K562 (cell line): Measurements from ENCODE around the gene CERS6. TPM values are rescaled to one million over a fixed set of nuclear protein-coding genes. Genes with fewer than 3 reads are reported as not detected.

ENCODE experiments used
- ZBTB40 ChIP-seq, 2 experiments: fragments of 450-650 bp in 1 of 2; sonication (generic) in 1 of 2; formaldehyde crosslinking in 1 of 2; IDR thresholded peaks; 2 replicates each; pipeline versions ENCODE4 v1.7.1 to v1.9.0; 2016 to 2022; ENCODE audit warnings: inconsistent platforms in 1 of 2, mild to moderate bottlenecking in 1 of 2, missing genetic modification reagents in 1 of 2
- ZNF175 ChIP-seq: fragments of 200-800 bp; sonication (Bioruptor generic); IDR thresholded peaks from 2 replicates; pipeline ENCODE4 v1.6.1; 2016; ENCODE audit warnings: low read depth, mild to moderate bottlenecking, missing genetic modification characterization, missing compliant biosample characterization
- polyA plus RNA-seq, 8 experiments: library from polyadenylated mRNA; depleted of rRNA in 4 of 8; stranded (reverse) in 5 of 8; unstranded in 3 of 8; fragments of >200 nt; fragmentation: Nextera tagmentation in 2 of 8; fragmentation: Illumina TruSeq in 1 of 8; extraction: Ambion mirVana in 2 of 8; extraction: Trizol in 1 of 8; gene quantifications; 2 replicates each; pipeline versions ENCODE4 v1.2.1 to v1.2.3, GENCODE V29; 2011 to 2014; ENCODE audit warnings: inconsistent platforms in 1 of 8, missing spikeins in 1 of 8
- total RNA-seq, 7 experiments: library from RNA; depleted of rRNA in 6 of 7; stranded (reverse); fragments of >200 nt in 6 of 7; fragmentation: Illumina TruSeq in 2 of 7; extraction: Trizol in 2 of 7; gene quantifications; 2 replicates each; pipeline versions ENCODE4 v1.2.1 to v1.2.3, GENCODE V29; 2011 to 2021; ENCODE audit warnings: low replicate concordance in 1 of 7

Gene CERS6
- total and polyA plus RNA-seq, 9 of the 15 experiments (the other 6 are each of a cell fraction or from before 2014, with no cell fraction given) = 1.6 to 13.6 (median 11.4) TPM

- TF ChIP-seq ZBTB40 (IDR thresholded peaks at IDR 0.05) = peak; percentile 71
- no peak for TF ChIP-seq ZBTB40 (CRISPR knock-in tag; IDR thresholded peaks at IDR 0.05)
- 0 out of 2 replicates have a peak, but pooled peaks have one; percentile 57 for TF ChIP-seq ZNF175 (CRISPR knock-in tag)
Observed at GRCh38 chr2:168757223-168757622, 301.2 kb downstream of the CERS6 start (continued).
